PC-9 (cell line): Measurements from ENCODE around the gene EPG5. TPM values are rescaled to one million over a fixed set of nuclear protein-coding genes. Genes with fewer than 3 reads are reported as not detected.

Experiments
- BruUV-seq: library from RNA; stranded (reverse); fragments of 400-500 nt; replicated peaks from 2 replicates; lab custom pipeline; 2021; lab: Mats Ljungman, UMichigan
- CTCF ChIA-PET: fragments of 300-600 bp; sonication (Branson Sonifier 250); formaldehyde crosslinking; loops from one replicate; lab custom pipeline; 2022; ENCODE audit warnings: antibody characterized with exemption; lab: Charles Lee
- POLR2A ChIA-PET: fragments of 300-600 bp; sonication (Branson Sonifier 250); formaldehyde crosslinking; loops from one replicate; lab custom pipeline; 2022; ENCODE audit warnings: antibody characterized with exemption; ENCODE audit not compliant: unreplicated experiment; lab: Charles Lee
- DNase-seq, 2 experiments: peaks; one replicate each; pipeline versions ENCODE4 v3.0.0 to v3.0.0-alpha.2; 2015 to 2022; ENCODE audit warnings: mixed read lengths in 1 of 2
- H2AFZ ChIP-seq: fragments of 200-600 bp; sonication (generic); 2 replicates; pipeline ENCODE4 v1.8.1; 2017; ENCODE audit warnings: antibody characterized with exemption
- H3F3A ChIP-seq: fragments of 200-600 bp; sonication (generic); 2 replicates; pipeline ENCODE4 v1.8.1; 2017; ENCODE audit warnings: antibody characterized with exemption, mild to moderate bottlenecking, low read depth; ENCODE audit not compliant: insufficient read depth
- H3K27ac ChIP-seq: fragments of 200-600 bp; sonication (generic); 2 replicates; pipeline ENCODE4 v1.6.1; 2016; ENCODE audit warnings: mixed run types
- H3K27me3 ChIP-seq: fragments of 200-600 bp; sonication (generic); 2 replicates; pipeline ENCODE4 v1.6.1; 2016; ENCODE audit warnings: low read depth, mixed run types; ENCODE audit not compliant: insufficient read depth
- H3K36me3 ChIP-seq: fragments of 200-600 bp; sonication (generic); 2 replicates; pipeline ENCODE4 v1.6.1; 2016; ENCODE audit warnings: low read depth, mixed run types
- H3K4me1 ChIP-seq: fragments of 200-600 bp; sonication (generic); replicated peaks from 2 replicates; pipeline ENCODE4 v1.6.1; 2016; ENCODE audit warnings: mixed run types; ENCODE audit not compliant: insufficient read depth
- H3K4me2 ChIP-seq: fragments of 200-600 bp; sonication (generic); 2 replicates; pipeline ENCODE4 v1.6.1; 2017; ENCODE audit warnings: mixed run types
- H3K4me3 ChIP-seq: fragments of 200-600 bp; sonication (generic); 2 replicates; pipeline ENCODE4 v1.6.1; 2016; ENCODE audit warnings: mixed run types
- H3K79me2 ChIP-seq: fragments of 200-600 bp; sonication (generic); 2 replicates; pipeline ENCODE4 v1.6.1; 2017; ENCODE audit warnings: low read depth, mixed run types
- H3K9me2 ChIP-seq: fragments of 200-600 bp; sonication (generic); 2 replicates; pipeline ENCODE4 v1.8.1; 2017; ENCODE audit warnings: mild to moderate bottlenecking; ENCODE audit not compliant: insufficient read depth
- H3K9me3 ChIP-seq: fragments of 200-600 bp; sonication (generic); 2 replicates; pipeline ENCODE4 v1.8.1; 2016; ENCODE audit warnings: low read depth; ENCODE audit not compliant: insufficient read depth
- H4K20me1 ChIP-seq: fragments of 200-600 bp; sonication (generic); 2 replicates; pipeline ENCODE4 v1.8.1; 2017; ENCODE audit not compliant: insufficient read depth
- EZH2 ChIP-seq: fragments of 200-600 bp; sonication (generic); IDR thresholded peaks from 2 replicates; pipeline ENCODE4 v1.8.0; 2017; ENCODE audit warnings: antibody characterized with exemption, low read depth
- intact Hi-C: fragments of 100-400 bp; cut with micrococcal nuclease; formaldehyde crosslinking; loops from one replicate; pipeline ENCODE4 v1.10.0; 2022; ENCODE audit not compliant: unreplicated experiment
- total RNA-seq: library from RNA; stranded (reverse); gene quantifications from 2 replicates; pipeline ENCODE4 v1.2.3, GENCODE V29; 2021
- TF ChIP-seq, protein P1 (sequence below): fragments of 200-600 bp; sonication (generic); conservative IDR thresholded peaks from 2 replicates; pipeline ENCODE4 v1.6.1; 2017; ENCODE audit warnings: mixed run types, antibody characterized with exemption, mild to moderate bottlenecking, moderate library complexity

The EPG5 gene
- total RNA-seq, 1 experiment from 2014 or later, result 19.5 TPM

DNA sequence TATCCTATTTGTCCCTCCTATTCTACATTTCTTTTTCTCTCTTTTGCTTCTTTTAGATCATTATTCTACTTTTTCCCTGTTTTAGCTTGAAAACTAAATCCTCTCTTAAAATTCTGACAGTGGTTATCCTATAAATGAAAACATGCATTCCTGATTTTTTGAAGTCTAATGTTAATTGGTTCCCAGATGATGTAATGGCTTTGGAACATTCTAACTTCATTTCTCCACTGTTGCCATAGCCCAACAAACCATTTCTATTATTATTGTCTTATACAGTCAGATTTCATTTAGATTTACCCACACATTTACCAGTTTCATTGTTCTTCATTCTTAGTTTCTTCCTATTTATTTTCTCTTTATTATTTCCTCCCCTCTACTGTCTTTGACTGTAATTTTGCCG, 105.2 kb downstream of the EPG5 start:
- BruUV-seq, result no TSS peak
- Histone ChIP-seq H4K20me1 (no peaks in the 10 kb centered on the region), H2AFZ (no peak overlapping the region), H3K27ac (no peak overlapping the region), H3K4me3 (no peak overlapping the region), H3F3A (no peaks in the 10 kb centered on the region), H3K4me1 (no peaks in the 10 kb centered on the region), H3K36me3 (peaks cover 39% of the 10 kb centered on the region), H3K79me2 (no peaks in the 10 kb centered on the region), H3K27me3 (no peaks in the 10 kb centered on the region), H3K4me2 (no peak overlapping the region), H3K9me2 (no peaks in the 10 kb centered on the region), H3K9me3 (no peaks in the 10 kb centered on the region)
- intact Hi-C loops, result no loop called here
- DNase-seq, result no peak
- CTCF ChIA-PET, result no interaction called here
- POLR2A ChIA-PET, result no interaction called here
- TF ChIP-seq, protein P1, sequence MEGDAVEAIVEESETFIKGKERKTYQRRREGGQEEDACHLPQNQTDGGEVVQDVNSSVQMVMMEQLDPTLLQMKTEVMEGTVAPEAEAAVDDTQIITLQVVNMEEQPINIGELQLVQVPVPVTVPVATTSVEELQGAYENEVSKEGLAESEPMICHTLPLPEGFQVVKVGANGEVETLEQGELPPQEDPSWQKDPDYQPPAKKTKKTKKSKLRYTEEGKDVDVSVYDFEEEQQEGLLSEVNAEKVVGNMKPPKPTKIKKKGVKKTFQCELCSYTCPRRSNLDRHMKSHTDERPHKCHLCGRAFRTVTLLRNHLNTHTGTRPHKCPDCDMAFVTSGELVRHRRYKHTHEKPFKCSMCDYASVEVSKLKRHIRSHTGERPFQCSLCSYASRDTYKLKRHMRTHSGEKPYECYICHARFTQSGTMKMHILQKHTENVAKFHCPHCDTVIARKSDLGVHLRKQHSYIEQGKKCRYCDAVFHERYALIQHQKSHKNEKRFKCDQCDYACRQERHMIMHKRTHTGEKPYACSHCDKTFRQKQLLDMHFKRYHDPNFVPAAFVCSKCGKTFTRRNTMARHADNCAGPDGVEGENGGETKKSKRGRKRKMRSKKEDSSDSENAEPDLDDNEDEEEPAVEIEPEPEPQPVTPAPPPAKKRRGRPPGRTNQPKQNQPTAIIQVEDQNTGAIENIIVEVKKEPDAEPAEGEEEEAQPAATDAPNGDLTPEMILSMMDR, result no peak
- TF ChIP-seq EZH2, result no peak

DNA sequence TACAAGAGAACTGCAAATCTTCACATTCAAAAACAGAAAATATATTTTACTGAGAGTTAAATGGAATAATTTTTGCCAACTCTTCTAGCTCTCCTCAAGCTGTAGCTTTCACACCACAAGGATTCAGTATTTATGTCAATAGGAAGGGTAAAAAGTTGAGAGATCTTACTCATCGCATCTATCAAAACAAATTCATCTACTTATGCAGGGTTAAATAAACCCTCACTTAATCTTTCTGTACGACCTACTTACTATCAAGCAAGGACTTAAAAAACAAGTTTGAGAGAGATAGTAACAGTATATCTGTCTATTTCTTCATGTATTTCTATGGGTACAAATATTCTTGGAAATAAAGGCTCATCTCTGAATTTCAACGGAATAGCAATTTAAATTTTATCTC, 106.2 kb downstream of the EPG5 start:
- H4K20me1 ChIP-seq, result no peaks in the 10 kb centered on the region
- no peak overlapping the region for H3K4me2 ChIP-seq
- ChIA-PET POLR2A (no interaction called here), CTCF (no interaction called here)
- intact Hi-C loops, result no loop called here
- peaks cover 42% of the 10 kb centered on the region for H3K36me3 ChIP-seq
- no peaks in the 10 kb centered on the region for H3F3A ChIP-seq
- DNase-seq, result no peak
- no peaks in the 10 kb centered on the region for H3K9me2 ChIP-seq
- H3K27ac ChIP-seq, result no peak overlapping the region
- H3K4me1 ChIP-seq, result no peaks in the 10 kb centered on the region
- H3K9me3 ChIP-seq, result no peaks in the 10 kb centered on the region
- H3K27me3 ChIP-seq, result no peaks in the 10 kb centered on the region
- no TSS peak for BruUV-seq
- H2AFZ ChIP-seq, result no peak overlapping the region
- no peaks in the 10 kb centered on the region for H3K79me2 ChIP-seq
- no peak for TF ChIP-seq EZH2
- TF ChIP-seq, protein P1, result no peak
- no peak overlapping the region for H3K4me3 ChIP-seq

DNA sequence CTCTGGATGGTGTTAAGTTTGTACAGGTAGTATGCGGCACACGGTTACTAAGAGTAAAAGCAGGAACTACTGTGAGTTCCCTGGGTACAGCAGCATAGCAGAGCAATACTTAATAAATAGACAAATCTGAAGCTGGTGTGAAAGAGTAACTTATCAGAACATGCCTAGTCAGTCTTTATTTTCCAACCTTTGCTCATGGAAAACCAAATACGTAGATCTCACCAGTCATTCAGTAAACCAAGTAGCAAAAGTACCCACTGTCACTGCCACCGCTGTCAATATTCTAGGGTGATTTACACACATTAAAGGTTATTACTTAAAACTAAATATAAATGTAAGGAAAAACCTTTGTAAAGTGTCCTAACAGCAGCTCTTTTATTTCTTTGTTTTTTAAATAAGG, 106.6 kb downstream of the EPG5 start:
- DNase-seq, result no peak
- H3K27ac ChIP-seq, result no peak overlapping the region
- H3K9me3 ChIP-seq, result no peaks in the 10 kb centered on the region
- no peaks in the 10 kb centered on the region for H4K20me1 ChIP-seq
- no peaks in the 10 kb centered on the region for H3K79me2 ChIP-seq
- intact Hi-C loops, result no loop called here
- H3K9me2 ChIP-seq, result no peaks in the 10 kb centered on the region
- no peak overlapping the region for H3K4me2 ChIP-seq
- H3K4me3 ChIP-seq, result no peak overlapping the region
- peaks cover 41% of the 10 kb centered on the region for H3K36me3 ChIP-seq
- no peaks in the 10 kb centered on the region for H3K27me3 ChIP-seq
- BruUV-seq, result no TSS peak
- ChIA-PET POLR2A (no interaction called here), CTCF (no interaction called here)
- no peaks in the 10 kb centered on the region for H3F3A ChIP-seq
- H2AFZ ChIP-seq, result no peak overlapping the region
- no peaks in the 10 kb centered on the region for H3K4me1 ChIP-seq
- TF ChIP-seq, protein P1, result no peak
- TF ChIP-seq EZH2, result no peak
